ENCODE measurements around the gene POLG.

POLG gene

DNA sequence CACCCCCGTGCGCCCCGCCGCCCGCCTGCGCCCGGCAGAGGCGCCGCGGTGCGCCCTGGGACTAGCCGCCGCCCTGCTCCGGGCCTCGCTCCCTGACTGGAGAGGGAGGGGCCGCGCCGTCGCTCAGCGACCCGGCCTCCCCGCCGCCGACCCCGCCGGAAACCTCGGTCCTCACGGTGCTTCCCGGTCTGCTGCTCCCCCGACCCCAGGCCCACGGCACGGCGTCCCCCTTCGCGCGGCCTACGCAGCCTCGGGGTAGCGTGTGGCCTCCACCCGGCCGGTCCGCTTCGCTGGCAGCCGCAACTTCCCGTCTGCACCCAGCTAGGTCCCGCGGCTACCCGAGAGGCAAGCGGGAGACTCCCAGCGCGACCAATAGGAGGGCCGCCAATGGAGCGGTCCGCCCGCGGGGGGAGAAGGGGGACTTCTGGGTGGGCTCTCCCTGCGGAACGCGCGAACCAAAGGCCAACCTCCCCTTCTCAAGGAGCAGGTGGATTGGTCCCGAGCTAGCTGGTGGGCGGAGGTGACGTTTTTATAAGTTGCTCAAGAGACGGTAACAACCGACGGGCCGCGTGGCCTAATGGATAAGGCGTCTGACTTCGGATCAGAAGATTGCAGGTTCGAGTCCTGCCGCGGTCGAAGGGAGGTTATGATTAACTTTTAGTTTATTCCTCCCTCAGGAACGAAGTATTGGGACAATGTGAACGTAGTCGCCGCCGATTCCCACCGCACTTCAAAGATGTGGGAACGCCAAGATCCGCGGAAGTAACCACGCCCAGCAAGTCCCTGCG, at the start of gene POLG:
Gene POLG (minus strand): TSS at position 315 of the 788 bp plus-strand sequence. CDS start 1,070 bp downstream, outside the sequence.
- peak; percentile 98 for DNase-seq (ENCODE audit: low read depth, low spot score)

DNA sequence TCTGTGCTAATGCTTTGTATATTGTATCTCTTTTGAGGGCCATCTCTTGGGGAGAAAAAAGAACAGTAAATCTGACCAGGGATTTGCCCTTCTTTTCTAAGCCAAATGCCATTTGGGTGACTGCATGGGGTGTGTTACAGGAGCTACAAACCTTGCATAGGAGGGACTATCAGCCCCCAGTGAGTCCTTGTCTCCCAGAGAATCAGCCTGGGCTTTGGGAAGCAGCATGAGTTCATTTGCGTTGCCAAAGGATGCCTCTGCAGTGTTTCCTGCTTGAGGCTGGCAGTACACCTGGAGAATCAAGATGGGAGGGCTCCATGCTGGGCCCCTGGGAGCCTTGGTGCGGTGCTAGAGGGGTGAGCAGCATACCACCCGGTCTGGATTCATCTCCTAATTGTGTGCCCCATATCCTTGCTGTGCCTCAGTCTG, 49.6 kb upstream of the POLG start:
- DNase-seq (ENCODE audit: low read depth, low spot score), result no peak

DNA sequence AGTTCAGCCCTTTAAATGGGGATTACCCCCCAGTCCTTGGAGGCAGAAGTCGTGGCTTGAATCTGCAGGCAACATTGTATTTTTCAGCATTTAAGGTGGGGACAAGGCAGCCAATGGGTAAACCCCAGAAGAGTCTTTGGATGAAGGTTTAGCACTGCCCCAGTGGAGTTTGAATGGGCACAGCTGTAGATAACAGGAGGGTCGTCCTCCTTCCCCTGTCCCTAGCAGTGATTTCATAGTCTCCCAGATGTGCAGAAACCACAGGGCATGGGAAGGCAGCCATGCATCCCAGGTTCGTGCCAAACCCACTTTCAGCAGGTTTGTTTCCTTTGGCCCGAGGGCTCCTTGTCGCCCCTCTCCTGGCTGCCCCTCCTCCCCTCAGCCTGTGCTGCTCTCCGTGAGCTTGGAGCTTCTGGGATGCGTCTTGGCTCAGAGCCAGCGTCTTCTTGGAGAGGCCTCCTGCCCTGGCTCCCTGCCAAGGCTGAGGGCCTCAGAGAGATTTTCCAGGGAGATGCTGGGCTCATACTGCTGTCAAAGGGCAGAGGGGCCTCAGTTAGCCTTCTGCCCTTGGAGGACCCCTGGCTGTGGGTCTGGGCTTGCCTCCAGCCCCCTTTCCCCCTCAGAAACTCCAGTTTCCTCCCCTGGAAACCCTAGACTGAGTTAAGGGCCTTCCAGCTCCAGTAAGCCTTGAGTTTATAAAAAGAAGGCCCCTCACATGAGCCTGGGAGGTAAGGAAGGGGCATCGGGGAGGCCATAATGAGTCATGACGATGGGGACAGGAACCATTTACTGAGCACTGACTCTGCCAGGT, 48.9 kb upstream of the POLG start:
- no peak for DNase-seq (ENCODE audit: low read depth, low spot score)

DNA sequence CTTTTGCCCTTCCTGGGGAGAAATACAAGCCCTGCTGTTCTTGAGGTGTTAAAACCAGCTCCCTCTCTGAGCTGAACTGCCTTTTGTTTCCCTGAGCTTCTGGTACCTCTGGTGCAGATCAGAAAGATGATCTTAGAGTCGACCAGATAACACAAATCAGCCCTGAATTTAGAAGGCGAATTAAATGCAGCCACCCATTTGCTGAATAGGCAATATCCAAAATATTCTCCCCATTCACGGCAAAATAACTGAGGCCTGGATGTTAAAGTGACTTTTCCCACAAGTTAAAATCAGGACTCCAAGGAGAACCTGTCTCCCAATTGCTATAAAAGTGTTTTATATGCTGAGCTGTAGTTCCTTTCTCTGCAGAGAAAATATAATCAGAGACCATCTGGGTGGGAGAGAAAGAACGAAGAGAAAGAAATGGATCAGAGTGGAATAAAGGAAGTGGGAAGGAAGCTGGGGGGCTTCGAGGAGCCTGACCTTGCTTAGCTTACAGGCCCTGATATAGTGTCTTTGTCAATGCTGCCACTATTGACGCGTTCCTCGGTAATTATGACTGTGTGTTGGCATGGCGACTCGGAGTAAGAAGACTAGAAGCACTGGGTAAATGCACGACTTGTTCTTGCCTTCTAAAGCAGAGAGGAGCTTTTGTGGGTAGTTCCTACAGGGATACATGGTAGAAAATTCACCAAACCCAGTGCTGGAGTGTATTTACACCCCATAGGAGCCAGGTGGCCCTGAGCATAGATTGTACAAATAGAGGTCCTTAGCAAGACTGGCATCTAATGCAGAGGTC, 47.5 kb upstream of the POLG start:
- DNase-seq (ENCODE audit: low read depth, low spot score), result no peak

DNA sequence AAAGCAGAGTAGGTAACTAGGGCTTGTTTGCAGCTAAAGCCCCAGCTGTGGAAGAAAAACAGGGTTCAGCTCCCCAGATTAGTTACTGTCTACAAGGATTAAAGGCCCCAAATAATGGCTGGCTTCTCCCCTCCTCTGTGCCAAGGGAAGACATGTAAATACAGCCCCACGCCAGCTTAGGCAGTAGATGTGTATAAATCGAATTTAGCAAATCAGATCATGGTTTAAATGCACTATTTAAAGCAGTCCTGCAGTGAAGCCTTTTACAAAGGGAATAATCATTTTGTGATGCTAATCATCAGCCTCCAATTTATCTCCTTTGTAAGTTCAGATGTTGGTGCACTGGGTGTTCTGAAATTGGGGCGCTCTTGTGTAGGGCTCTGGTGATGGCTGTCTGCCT, 46.7 kb upstream of the POLG start:
- no peak for DNase-seq (ENCODE audit: low read depth, low spot score)

DNA sequence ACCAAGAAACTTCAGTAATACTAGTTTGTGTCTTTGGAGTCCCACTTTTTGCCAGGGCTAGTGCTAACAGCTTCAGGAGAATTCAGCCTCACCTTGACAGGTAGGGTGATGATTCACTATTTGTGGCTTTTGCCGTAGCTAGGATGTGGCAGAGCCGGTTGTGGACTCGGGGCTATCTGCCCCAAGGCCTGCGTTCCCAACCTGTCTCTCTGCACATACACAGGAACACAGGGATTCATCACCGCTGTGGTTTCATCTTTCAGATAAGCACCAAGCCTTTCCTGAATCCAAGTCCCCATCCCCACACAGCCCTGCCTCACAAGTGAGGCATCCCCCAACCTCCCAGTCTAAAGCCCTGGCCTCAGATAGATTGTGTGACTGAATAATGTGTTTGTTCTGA, 45.2 kb upstream of the POLG start:
- no peak for DNase-seq (ENCODE audit: low read depth, low spot score)

DNA sequence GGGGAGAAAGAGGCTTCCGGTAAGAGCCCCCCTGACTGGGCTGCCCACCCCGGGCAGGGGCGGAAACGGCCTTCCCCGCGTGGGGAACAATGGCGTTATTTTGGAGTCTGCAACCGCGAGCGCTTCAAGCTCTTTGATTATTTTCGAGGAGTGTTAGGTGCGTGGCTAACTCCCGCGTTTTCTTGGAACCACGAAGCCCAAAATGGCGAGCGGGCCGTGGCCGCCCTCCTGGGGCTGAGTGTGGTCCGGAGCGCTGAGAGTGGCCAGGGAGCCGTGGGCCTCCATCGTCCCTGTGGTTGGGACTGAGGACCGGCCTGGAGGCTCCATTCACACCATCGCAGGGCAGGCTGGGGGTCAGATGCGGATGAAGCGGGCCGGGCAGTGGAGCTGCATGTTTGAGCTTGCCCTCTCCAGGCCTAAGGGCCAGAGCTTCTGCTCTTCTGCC, 44.6 kb upstream of the POLG start:
- DNase-seq (ENCODE audit: low read depth, low spot score), result no peak

DNA sequence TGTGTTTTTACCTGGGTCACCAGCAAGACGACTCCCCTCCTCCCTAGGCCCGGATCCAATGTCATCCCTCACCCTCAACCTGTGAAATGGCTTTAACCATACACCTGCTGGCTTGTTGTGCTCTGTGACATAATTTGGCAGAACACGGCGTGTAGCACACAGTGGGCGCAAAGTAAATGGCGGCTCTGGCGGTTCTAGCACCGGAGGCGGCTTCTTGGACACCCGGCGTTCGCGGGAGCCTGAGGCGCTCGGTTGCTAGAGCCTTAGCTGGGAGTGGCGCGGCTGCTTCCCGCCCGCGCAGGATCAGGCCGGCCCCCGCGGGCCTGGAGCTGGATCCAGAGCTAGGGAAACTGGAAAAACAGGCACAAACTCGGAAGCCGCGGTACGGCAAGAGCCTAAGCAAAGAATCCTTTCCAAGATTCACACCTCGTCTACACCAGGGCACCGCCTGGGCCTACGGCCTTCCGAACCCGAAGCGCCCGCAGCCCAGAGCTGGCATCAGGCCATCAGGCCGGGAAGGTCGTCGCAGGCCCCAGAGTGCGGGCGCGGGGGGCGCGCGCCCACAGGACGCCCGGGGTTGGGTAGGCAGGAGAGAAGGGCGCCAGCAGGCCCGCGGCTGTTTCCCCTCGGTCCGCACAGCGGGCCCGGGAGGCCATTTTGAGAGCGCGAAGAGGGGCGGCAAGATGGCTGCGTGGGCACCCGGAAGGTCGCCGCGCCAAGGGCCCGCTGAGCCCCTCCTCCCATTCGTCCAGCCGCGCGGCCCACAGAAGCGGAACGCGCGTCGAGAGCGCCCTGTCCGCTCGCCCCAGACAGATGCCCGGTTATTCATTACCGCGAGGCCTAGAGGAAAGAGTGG, 43.9 kb upstream of the POLG start:
- DNase-seq (ENCODE audit: low read depth, low spot score), result no peak

DNA sequence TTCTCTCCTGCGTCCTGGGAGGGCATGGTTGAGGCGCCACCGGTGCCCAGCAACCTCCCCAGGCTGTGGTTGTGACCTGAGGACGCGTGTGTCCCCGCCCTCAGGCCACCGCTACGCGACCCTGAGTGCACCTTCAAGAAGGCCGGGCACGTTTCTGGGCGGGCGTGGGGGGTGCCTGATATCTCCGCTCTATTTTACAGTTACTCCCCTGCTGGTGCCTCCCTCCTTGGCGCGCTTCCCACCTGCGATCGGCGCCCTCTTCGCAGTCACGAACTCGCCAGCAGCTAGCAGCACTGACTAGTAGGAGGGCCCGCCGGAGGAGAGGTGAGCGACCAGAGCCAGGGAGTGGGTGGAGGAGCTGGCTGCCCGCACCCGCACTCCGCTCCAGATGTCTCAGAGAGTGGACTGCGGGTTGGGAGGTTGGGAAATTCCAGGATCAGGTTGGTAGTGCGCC, 43.2 kb upstream of the POLG start:
- DNase-seq (ENCODE audit: low read depth, low spot score), result no peak

DNA sequence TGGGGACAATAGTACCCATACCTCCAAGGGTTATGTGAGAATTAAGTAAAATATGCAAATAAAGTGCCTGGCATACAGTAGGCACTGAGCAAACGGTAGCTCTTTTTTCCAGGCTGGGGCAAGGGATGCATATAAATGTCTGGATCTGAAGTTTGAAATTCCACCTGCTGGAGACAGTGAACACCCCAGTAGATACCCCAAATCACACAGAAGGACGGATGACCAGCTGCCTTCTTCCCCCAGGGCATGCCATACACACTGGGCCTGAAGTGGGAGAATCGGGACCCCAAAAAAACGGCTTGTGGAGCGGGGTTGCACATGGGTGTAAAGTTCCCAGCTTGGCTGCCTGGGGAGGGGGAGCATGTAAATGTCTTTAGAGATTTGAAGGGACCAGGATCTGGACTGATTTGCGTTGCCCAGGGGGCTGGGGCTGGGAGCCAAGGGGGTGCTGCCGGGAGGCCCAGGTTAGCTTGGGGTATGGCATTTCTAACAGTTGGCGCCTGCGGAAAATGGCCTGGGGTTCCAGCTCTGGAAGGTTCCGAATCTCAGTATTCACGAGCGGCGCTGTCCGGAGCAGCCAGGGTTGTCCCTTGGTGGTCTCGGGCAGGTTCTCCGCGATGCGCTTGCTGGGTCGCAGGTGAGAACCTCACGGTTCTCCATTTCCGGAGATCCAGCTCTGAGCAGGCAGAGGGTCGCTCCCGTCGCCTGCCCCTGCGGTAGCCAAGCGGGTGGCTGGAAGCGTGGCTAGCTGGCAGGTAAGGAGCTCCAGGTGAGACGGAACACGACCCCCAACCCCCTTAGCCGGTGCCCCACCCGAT, 42.6 kb upstream of the POLG start:
- no peak for DNase-seq (ENCODE audit: low read depth, low spot score)

DNA sequence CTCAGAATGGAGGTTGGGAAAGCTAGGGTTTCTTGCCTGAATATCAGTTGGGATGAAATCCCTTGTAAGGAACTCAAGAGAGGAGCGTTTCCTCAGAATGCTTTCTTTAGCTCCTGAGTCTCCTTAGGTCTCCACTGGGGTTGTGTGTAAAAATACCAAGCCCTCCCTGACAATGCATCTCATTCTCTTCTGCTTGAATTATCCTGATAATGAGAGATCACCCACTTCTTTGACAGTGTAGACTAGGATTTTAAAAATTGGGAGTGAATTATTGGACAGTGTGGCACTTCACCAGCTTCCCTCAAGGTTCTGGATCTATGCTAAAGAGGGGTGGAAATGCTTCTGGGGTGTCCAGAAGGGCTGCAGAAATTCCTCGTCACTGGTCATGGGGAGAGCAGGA, 41.8 kb upstream of the POLG start:
- no peak for DNase-seq (ENCODE audit: low read depth, low spot score)

DNA sequence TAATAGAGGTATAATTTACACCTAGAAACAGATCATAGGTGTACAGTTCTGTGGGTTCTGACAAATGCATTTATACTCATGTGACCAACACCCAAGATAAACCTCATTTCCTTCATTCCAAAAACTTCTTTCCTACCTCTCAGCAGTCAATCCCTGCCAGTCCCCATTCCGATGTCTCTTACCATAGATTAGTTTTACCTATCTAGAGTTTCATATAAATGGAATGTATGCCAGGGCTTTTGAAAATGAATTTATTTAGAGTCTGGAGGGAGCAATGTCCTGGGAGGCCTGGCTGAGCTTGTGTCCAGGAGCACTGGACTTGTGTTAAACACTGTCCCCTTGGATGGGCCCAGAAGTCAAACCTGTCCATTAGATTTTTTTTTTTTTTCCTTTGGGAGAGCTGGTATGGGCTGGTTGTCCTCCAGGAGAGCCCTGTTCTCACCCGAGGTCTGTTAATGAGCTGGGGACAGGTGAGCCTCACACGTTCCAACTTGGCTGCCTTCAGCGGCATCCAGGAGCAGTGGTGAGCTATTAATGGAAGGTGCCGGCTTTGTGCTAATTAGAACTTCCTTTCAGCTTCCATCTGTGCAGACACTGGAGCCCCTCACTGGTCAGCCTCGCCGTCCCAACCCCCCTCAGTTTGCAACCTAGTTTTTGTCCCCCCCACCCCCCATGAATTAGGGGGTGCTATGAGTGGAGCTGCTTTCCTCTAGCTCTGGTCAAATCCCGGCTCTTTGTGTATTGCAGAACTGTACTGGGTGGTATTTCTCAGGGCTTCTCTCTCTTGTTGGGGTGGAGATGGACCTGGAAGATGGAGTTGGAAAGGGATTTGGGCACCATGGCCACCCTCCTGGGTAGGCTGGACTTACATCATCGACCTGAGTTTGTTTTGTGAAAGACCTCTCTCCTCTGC, 40.7 kb upstream of the POLG start:
- DNase-seq (ENCODE audit: low read depth, low spot score), result no peak

DNA sequence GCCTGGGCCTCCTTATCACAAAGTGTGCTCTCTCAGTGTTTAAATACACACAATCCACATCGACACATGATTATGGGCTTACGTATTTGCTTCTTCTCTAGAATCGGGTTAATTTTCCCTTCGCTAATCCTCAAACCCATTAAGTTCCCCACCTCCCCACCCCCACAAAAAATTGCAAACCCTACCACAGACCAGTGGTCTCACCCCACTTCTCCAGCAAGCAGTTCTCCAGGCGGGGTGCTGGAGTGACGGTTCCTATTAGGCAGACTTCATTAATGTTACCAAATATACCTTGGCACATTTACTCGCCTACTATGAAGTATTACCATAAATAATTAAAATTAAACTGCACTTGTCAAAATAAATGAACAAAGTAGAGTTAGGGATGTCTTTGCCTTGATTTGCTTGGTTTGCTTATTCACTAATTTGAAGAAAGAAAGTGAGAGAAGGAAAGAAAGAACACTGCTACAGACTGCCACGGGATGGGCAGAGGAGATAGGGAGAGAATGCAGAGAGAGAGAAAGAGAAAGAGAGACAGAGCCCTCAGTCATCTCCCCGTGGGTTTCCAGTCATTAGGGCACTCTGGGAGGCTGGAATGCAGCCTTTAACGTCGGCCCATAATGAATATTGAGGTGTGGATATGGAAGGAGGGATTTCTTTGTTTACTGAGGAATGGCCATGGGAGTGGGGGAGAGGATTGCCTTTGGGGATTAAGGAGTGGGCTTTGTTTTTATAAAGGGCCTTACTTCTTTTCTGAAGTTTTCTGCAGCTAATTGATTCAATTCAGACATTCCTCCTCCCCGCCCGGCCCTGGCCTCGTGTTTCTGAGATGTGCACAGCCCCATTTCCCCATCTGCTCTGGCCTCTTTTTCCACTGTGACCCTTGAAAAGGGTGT, 39.7 kb upstream of the POLG start:
- DNase-seq (ENCODE audit: low read depth, low spot score), result no peak

DNA sequence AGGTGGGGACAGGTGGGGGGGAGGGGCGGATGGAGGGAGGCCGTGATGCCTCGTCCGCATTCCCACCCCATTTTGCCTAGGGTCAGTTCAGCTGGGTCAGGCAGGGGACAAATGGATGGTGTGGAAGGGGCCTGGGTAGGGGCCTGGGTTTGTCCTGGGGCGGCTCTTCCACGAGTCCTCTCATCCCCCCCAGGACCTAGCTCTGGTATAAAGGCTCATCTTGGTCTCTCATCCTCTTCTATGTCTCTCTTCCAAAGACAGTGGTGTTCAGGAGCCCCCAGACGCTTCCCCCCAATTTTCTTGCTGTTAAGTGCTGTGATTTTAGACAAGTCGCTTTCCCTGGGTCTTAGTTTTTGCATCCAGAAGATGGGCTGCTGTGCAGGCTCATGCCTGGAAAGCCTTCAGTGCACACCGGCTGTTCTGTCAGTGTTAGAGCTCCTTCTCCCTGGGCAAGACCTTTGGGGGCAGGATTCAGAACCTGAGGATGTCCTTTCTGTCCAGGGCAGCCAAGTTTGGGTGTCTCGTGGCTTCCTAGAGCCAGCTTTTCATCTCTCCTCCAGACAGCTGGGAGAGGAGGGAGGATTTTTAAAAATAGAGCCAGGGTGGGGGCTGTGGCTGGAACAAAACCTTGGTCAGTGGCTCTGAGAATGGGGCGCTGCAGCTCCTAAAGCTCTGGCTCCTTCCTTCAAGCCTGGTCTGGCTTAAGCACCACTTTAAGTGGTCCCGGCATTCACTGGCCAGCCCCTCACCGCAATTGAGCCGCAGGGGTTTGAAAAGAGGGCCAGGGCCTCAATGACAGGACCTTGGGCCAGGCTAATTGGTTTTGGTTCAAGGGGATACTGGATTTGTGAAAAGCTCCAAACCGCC, 37.7 kb upstream of the POLG start:
- DNase-seq (ENCODE audit: low read depth, low spot score), result no peak

DNA sequence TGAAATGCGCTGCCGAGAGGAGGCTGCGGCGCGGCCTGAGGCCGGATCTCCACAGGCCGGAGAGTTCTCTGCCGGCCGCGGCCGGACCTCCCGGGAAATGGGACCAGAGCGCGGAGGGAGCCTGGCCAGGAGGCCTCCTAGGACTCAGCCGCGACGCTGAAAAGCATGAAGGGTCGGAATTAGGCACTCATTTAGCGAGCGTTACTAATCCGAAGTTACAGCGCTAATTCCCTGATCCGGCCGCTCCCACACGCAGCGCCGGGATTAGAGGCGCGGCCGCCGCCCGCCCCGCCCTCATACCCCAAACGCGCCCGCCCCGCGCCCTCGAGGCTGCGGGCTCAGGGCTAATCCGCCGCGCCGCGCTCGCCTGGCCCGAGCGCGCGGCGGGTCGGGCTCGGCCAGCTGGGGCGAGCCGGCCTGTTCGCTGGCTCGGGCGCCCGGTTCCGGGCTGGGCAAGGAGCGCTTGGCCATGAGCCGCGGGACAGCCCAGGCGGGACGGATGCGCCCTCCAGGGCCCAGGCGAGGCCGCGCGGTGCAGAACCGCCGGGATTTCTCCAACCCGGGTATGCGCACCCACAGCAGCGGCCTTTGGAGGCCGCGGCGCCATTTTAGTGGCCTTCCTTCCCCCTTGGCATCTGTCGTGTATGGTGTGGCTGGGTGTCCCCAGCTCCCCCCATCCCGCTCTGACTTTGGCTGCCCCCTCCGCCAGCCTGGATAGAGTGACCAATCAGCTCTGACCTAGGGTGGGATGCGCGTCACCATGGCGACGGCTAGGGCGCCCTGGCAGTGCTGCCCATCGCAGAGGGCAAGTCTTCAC, 36.8 kb upstream of the POLG start:
- no peak for DNase-seq (ENCODE audit: low read depth, low spot score)

DNA sequence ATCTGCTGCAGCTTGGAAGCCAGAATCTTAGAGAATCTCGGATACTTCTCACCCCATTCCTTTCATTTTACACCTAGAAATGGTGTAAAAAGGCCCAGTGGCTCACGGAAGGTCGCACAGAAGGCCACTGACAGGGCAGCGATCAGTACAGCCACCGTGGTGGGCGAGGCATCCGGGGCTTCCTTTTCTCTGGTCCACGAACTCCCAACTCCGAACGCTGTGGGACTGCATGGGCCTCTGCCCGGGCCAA, 36.3 kb upstream of the POLG start:
- DNase-seq (ENCODE audit: low read depth, low spot score), result no peak
